Stimulated activated CD4-positive, alpha-beta T cell treated with anti-CD3 and anti-CD28 coated beads, Interleukin-2, amount 100 ng/mL, for 48 hours (primary cell): ENCODE data around the gene ADAMTS1.

ENCODE experiments used
- DNase-seq, 2 donors: peaks; one replicate each; pipeline ENCODE4 v3.0.0-alpha.2; 2020

The ADAMTS1 gene

DNA sequence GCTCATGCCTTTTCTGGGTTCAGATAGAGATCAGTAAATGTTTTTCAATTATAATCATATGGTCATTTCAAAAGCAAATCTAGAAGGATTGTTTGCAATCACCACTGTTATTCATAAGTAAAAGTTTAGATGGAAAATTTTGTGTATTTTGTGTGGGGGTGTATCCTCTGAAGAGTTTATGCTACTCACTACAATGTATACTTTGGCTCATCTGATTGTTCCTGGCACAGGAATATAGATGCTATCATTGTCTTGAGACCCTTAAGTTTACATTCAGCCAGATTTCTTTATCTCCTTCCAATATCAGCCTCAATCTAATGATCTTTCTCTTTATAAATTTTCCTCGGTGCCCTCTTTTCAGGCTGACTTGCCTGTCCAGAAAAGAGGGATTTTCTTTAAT lies 33.0 kb downstream of the ADAMTS1 start:
- DNase-seq, result no peak

DNA sequence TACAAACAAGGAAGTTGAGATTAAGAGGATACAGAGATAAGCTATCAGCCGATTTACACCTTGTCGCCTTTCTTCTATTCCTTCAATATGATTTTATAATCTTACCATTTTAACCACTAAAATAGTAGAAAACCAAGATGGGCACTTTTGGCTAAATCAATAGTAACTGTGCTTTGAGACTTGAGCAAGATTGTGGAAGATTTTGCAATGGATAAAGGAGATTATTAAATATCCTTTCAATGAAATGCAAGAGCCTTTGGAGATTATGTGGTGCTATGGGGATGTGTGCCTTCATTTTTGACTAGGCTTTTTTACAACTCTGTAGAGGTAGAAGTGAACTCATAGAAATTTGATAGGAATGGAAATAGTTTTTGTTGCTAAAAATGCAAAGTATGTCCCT lies 33.7 kb downstream of the ADAMTS1 start:
- DNase-seq, result no peak

DNA sequence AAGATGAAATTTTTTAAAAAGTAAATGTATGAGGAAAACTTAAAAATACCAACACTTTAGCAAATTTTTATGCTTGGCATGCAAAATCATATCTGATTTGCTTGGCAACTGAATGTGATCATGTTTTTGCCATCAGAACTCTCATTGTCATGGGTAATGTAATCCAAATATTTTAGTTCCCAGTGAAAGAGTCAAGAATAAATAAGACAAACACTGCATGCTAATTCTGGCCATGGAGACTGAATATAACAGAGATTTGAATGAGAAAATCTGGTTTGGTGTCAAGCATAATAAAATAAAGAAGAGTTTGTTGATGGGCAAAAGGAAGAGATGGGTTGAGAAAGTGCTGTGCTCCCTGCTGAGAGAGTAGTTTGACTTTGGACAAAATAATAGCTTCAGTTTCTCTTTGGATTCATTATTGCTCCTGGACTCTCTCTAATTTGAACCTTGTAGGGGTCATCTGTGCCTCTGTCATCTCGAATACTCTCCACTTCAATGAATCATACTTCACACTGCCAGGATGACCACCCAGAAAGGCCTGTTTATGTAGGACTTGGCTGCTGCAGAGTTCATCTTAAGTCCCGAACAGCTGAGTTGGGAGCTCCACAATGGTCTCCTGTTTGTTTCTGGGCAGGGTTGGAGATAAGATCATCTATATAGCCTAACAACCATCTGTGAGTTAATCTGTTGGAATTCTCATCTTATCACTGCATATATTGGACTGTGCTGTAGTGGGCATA lies 34.4 kb downstream of the ADAMTS1 start:
- no peak for DNase-seq

DNA sequence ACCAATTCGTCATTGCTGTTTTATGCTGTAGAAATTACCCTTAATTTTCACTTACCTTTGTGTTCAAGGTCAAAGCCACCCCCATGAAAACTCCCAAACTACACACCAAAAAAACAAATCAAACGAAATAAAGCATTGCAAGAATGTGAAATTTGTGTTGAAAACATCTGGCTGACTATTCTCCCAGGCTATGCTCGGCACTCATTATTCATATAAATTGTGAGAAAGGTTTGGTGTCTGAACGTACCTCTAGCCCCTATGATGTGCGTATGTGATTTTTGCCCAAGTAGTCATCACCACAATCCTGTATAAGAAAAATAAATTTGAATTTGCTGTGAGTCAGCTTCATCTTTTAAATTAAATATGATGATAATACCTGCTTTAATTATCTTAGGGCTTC lies 34.9 kb downstream of the ADAMTS1 start:
- no peak for DNase-seq

DNA sequence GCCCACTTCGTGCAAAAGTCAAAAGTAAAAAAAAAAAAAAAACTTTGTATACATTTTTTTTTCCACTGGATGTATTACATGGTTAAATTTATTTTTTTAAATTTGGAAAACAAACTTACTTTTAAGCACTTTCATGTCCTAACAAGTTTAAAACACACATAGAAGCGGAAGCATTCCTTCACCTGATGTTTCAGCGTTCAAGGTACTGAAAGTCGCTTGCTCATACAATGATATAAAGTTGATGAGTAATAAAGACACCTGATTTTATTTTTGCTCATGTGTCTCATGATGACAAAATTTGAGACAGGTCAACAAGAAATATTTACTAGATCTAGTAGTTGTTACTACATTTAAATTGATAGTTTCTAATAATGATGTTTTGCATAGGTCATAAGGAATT lies 35.5 kb downstream of the ADAMTS1 start:
- no peak for DNase-seq

DNA sequence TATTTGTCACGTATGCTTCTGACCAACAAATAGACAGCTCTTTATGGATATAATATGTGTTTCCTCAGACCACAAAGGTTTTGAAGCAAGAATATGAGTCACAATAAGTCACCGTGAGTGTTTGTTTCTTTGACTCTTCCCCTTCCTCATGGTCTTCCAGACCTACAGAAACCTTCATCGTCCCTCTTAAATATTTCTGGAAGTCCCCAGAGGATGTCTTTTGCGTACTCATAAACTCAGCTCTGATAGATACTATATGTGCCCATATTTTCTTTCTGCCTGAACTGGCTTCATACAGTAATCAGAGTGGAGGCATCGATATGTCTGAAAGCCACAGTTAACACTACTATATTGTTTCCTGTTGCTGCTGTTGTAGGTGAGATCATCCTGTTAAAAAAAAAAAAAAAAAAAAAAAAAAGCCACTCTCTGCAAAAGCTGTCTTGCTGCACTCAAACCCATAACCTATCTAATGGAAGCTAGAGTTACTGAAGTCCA lies 38.4 kb downstream of the ADAMTS1 start:
- DNase-seq, result no peak

DNA sequence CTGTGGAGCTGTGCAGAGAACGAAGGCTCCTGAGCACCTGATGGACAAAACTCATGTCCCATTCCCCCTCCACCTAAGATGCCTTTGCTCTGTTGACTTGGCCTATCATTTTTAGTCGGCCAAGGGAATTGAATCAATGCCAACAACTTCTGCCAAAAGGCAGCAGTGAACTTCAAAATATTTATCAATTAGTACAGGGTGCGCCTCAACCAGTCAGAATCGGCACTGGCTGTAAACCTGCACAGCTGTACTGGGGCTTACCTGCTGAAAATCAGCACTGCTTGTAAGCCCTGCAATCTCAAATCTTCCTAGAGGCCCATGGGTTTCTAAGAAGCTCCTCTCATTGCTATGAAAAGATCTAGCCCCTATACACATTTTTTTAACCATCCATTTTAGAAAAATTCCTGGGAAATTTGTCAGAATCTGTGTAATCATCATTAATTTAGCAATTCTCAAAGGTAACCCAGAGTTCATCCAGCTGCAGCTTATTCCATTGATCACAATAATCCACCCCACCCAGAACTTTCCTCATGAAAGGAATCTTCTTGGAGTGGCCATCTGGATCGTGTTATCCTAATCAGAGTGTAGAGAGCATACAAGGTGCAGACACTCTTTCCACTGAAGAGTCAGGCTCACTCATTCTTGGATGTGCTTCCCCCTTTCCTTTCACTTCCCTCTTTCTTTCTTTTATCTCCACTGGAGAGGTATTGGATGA lies 40.2 kb downstream of the ADAMTS1 start:
- no peak for DNase-seq

DNA sequence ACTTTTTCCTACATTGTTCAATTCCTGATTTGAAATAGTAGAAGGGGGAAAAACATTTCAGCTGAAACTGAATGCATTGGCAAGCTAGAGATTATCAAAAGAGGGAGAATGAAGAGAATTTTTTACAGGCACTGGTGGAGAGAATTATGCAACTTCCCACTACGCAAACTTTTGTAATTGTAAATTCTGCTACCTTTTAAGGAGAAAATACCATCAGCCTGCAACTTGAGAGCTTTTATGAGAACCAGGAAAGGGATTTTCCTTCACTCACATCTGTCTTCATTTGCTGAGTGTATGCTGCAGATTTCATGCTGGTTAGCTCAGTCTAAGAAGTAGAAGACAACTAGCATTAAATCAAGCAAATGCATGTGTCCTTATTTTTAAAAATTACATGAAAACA lies 43.7 kb downstream of the ADAMTS1 start:
- no peak for DNase-seq

- no peak for DNase-seq
Measured at GRCh38 chr21:26800970-26801431, 44.2 kb downstream of the ADAMTS1 start.

GRCh38 chr21:26800455-26800854 lies 44.8 kb downstream of the ADAMTS1 start:
- no peak for DNase-seq

GRCh38 chr21:26800001-26800400 lies 45.2 kb downstream of the ADAMTS1 start:
- DNase-seq, result no peak

- DNase-seq, result no peak
Measured at GRCh38 chr21:26798856-26799751, 46.1 kb downstream of the ADAMTS1 start.

DNA sequence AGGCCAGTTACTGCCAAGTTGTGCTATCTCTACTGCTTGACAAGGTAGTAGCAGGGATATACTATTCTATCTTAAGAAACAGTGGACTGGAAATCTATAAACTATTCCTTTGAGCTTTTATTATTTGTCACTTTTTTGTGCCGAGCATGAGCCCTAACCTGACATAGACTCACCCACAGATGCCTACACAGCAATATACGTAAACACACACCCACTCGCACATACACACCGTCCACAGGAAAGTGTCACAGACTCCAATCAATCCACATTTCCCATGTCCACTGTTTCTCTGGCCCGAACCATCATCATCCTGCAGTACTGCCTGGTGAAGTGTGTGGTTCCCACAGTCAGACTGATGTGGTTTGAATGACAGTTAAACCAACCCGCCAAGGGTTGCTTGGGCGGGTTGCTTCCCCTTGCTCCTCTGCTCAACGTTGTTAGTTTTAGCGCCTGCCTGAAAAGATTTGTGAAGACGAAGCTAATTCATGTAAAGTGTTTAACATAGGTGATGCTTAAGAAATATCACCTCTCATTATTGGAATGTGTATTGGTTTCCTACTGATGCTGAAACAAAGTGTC lies 47.2 kb downstream of the ADAMTS1 start:
- DNase-seq, result no peak

DNA sequence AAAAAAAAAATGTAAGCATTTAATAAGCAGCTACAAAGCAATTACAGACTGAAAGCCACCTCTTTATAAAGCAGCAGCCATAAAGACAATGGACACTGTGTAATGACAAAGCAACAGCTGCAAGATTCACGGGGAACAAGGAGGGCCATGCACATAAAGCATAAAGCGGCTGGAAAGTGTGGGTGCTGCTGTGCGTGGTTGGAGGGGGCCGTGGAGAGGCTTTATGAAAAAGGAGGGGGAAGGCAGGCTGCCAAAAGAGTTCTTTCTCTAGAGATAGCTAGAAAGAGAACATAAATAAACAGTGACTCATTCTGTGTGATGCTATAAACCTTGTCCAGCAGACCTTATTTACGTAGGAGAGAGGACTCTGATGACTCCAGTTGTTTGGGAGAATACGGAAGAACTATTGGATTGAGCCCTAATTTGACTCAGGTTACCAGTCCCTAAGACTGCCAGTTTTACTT lies 49.3 kb downstream of the ADAMTS1 start:
- no peak for DNase-seq

- no peak for DNase-seq
Measured at GRCh38 chr21:26795412-26795805, 49.8 kb downstream of the ADAMTS1 start.

DNA sequence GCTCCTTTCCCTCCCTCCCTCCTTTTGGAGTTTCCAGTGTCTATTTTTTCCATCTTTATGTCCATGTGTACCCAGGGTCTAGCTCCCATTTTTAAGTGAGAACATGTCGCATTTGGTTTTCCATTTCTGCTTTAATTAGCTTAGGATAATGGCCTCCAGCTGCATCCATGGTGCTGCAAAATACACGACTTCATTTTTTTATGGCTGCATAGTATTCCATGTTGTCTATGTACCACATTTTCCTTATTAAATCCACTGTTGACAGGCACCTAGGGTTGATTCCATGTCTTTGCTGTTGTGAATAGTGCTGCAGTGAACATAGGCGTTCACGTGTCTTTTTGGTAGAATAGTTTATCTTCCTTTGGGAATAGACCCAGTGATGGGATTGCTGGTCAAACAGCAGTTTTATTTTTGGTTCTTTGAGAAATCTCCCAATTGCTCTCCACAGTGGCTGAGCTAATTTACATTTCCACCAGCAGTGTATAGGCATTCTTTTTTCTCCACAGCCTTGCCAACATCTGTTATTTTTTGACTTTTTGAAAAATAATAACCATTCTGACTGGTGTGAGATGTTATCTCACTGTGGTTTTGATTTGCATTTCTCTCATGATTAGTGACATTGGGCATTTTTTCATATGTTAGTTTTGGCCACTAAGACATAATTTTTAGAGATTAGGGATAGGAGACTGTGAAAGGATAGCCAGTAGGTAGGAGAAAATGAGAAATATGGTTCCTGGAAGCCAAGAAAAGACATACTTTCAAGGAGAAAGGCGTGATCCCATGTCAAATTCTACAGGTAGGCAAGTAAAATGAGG lies 50.4 kb downstream of the ADAMTS1 start:
- DNase-seq, result no peak

DNA sequence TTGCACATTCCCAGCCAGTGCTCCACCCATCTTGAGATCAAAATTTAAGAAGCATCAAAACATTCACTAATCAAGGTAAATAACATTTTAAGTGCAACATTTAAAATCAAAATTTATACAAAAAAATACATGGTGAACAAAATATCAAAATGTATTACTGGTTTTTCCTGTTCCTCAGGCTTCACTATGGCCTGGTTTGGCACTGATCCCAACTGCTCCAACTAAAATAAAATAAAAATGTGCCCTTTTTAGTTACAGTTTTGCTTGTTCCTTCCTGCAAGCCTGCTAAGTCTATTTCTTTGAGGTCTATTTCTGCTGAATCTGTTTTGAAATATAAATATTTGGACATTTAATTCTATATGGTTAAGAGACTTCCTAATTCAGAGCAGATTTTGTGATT lies 54.9 kb downstream of the ADAMTS1 start:
- no peak for DNase-seq

DNA sequence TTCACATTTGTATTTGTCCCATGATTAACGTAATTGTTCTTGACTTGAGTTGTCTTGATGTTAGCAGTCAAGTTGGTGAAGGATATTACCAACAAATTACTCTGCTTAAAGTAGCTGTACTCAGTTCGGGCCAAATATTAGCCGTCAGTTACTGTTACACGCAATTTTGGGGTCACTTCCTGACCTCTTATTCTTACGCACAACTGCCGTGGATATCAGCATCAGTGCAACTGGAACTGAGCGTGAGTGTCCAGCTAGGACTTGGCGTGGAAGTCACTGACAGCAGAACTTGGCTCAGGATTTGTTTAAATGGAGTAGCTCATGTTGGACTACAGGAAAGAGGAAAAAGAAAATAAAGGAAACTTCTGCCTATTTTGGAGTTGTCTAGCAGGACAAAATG lies 56.4 kb downstream of the ADAMTS1 start:
- DNase-seq, result no peak
